Cerebellar cortex (tissue), 1 donor: ENCODE measurements around the gene RRP1.

Experiments used
- DNase-seq: peaks from one replicate; pipeline ENCODE4 v3.0.0-alpha.2; 2015; ENCODE audit warnings: low spot score

RRP1 gene, protein sequence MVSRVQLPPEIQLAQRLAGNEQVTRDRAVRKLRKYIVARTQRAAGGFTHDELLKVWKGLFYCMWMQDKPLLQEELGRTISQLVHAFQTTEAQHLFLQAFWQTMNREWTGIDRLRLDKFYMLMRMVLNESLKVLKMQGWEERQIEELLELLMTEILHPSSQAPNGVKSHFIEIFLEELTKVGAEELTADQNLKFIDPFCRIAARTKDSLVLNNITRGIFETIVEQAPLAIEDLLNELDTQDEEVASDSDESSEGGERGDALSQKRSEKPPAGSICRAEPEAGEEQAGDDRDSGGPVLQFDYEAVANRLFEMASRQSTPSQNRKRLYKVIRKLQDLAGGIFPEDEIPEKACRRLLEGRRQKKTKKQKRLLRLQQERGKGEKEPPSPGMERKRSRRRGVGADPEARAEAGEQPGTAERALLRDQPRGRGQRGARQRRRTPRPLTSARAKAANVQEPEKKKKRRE

GRCh38 chr21:43789276-43790009, at the start of gene RRP1:
RRP1 (plus strand) TSS chr21:43789577; CDS start chr21:43789630, 53 bp downstream.
- DNase-seq = peak; percentile 81

DNA sequence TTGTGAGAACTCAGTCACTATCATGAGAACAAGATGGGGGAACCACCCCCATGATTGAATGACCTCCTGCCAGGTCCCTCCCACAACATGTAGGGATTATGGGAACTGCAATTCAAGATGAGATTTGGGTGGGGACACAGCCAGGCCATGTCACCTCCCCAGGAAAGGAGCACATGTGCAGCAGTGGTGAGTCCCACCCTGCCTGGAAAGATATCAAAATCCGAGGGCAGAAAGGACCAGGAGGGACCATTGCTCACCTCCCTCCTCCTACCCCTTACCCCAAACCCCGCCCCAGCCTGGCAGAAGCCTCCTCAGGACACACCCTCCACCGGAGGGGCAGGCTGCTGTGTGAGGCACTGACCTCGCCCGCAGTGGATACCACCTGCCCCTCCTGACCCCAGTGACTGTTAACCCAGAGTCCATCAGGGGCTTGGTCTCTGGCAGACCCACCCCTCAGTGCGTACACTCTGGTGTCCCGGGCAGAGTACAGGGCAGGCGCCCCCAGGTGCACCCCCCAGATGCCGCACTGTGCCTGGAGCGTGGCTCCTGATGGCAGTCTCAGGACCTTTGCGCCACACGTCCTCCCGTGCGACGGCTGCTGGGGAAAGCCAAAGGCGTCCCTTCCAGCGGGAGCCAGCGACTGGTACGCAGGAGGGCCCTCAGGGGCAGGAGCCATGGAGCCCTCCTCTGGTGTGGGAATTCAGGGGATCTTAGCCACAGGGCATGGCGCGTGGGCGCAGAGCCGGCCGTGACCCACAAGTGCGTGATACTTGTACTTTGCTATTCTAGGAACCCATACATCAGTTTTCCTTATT, 49.5 kb upstream of the RRP1 start:
- DNase-seq = no peak

DNA sequence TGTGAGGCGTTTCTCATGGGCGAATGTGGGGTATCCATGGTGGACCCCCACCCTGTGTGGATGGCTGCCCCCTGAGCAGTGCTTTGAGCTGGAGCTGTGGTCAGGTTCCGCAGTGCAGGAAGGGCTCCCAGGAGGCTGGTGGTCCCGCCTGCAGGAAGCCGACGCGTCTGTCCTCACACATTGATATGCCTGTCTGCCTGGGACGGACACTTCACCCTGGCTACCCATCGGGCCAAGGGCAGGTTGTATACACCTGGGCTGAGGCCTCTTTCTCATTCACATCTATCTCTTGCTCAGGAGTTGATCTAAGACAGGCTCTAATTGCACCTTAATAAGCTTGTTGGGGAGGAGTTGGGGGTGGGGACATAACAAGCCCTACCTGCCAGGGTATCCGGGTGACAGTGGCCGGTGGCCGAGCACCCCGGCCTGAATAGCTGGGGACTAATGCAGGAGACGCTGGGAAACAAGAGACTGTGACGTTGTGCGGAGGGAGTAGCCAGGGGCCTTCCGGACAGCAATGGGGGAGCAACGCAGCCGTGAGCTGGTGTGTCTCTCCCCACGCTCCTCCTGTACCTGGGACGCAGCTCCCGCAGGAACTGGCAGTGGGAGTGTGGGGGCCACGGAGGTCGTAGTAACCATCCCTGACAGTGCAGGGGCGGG, 48.8 kb upstream of the RRP1 start:
- DNase-seq = peak; percentile 80

DNA sequence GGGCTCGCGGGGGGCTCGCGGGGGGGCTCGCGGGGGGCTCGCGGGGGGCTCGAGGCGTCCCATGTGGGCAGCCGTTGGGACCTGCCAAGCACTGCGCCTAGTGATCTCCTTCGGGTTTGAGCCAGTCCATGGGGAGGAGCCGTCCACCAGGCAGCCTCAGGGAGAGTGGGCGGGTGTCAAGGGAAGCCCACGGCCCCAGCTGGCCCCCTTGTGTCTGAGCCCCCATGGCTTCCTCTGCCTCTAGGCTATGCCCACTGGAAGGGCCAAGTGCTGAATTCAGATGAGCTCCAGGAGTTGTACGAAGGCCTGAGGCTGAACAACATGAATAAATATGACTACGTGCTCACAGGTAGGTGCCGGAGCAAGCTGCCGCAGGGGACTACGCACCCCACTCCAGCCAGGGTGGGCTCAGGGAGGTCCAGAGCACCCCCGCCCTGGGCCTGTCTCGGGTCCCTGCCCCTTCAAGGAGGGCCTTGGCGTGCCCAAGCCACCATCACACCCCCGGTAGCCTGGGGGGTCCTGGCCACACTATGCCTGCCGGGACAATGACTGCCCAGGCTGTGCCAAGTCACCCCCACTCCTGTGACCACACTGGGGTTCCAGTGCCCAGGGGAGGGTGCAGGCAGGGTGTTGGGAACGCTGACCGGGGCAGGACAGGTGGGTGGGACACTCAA, 47.8 kb upstream of the RRP1 start:
- DNase-seq = no peak

- DNase-seq = no peak
These were observed 45.4 kb upstream of the RRP1 start for GRCh38 chr21:43743947-43744346.

- no peak for DNase-seq
These were observed 44.7 kb upstream of the RRP1 start for GRCh38 chr21:43744725-43745124.

DNA sequence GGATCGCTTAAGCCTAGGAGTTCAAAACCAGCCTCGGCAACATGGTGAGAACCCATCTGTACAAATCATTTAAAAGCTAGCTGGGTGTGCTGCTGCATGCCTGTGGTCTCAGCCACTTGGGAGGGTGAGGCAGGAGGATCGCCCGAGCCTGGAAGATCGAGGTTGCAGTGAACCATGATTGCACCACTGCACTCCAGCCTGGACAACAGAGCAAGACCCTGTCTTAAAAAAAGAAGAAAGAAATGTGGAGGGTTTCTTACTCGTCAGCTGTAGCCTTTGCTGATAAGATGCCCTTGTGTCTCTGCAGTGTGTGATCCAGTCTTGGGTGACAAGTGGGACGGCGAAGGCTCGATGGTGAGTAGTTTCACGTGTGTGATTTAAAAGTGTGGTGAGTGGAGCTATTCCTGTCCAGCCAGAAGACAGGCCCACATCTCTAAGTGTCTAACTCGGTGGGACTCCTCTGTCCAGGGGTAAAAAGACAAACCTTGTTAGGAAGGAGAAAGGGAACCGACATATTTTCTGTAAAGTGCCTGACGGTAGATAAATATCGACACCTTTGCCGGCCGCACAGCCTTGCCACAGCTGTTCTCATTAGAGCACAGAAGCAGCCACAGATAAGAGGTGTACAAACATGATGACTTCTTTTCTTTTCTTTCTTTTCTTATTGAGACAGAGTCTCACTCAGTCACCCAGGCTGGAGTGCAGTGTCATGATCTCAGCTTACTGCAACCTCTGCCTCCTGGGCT, 43.4 kb upstream of the RRP1 start:
- no peak for DNase-seq

DNA sequence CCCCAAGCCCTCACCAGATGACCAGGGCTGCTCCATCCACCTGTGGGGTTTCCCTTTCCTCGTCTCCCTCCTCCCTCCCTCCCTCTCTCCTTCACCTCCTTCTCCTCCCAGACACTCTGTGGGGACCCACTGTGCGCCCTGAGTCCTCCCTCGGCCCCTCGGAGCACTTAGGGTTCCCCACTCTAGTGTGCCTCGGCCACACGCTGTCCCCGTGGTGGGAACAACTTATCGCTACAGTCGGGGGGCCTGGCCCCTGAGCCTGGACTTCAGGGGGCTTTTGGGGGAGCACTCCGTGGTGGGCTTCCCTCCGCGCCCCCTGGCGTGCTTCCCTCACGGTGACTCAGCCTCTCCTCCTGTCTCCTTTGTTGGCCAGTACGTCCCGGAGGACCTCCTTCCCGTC, 40.8 kb upstream of the RRP1 start:
- no peak for DNase-seq

DNA sequence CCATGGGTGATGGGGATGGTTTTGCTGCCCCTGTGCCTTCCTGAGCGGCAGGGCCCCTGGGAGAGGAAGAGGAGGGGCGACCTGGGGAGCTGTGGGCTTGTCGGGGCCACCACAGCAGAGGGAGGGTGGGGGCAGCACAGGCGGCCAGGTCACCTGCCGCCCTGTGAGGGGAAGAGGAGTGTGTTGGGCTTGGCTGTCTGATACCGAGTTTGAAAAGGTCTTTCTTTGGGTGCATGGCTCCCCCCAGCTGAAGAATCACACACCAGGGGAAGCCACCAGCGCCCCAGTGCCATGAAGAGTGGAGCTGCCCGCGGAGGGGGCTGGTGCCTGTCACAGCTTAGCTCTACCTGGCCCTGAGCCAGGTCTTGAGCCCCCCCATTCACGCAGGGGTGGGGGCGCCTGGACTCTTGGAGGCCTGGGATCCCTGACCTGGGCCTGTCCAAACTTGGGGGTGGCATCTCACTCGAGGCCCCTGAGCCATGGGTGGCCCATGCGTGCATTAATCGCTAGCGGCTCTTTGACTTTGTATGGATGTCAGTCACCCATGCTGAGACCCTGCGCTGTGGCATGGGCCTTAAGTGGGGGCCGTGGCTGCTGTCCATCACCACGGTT, 39.6 kb upstream of the RRP1 start:
- DNase-seq = no peak

GRCh38 chr21:43750339-43751033, 38.9 kb upstream of the RRP1 start:
- DNase-seq = no peak

GRCh38 chr21:43751955-43752591, 37.3 kb upstream of the RRP1 start:
- DNase-seq = no peak

DNA sequence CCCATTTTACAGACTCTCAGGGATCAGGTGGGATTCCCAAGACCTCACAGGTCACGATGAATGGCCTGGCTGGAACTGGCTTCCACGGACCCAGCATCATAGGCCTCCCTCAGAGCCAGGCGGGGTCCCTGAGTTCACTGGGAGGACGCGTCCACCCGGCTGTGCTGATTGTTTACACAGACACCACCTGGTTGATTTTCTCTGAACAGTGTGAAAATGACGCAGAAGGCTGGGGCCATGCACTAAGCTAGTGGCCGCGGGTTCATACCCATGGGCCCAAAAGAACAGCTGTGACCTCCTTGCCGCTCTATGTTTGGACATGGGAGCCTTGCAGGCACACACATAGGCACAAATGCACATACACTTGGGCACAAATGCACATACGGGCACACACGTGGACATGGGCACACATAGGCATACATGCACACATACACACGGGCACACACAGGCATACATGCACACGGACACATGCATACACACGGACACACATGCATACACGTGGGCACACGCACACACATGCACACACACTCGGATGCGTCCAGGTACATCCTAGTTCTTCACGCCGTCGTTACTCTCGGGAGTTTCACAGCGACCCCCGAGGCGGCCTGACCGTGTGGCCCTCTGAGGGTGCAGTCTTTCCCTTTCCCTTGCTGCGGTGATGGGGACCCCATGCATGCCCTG, 36.5 kb upstream of the RRP1 start:
- no peak for DNase-seq

GRCh38 chr21:43753439-43753799, 36.0 kb upstream of the RRP1 start:
- DNase-seq = no peak

- DNase-seq = peak; percentile 87
These were observed 34.2 kb upstream of the RRP1 start for GRCh38 chr21:43754948-43755781.

- DNase-seq = no peak
These were observed 33.4 kb upstream of the RRP1 start for GRCh38 chr21:43755820-43756594.

DNA sequence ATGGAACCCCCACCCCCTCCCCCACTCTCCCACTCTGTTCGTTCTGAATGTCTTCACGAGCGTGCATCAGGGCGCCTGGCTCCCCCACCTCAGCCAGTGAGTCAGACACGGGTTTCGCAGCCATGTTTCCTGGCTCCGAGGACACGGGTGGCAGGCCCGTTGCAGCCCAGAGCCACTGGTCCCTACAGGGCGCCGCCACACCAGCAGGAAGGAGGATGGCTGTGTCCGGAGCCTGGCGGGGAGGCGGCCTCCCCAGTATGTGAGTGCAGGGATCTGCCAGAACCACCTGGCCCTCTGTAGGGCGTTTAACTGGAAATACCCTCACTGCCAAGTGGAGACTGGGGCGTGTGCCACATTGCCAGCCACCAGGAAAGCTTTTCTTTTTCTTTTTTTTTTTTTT, 31.8 kb upstream of the RRP1 start:
- peak; percentile 63 for DNase-seq

- DNase-seq = no peak
These were observed 31.2 kb upstream of the RRP1 start for GRCh38 chr21:43758111-43758641.
